IPS-NIHi11 (cell line): Measurements from ENCODE around the gene TPO.
"Not testable (repeated sequence)": the region's sequence is repeated elsewhere in the genome, so short reads cannot be mapped to it uniquely, and the experiment has no call there.

Experiments
- DNase-seq: peaks from one replicate; pipeline ENCODE4 v3.0.0; 2012; ENCODE audit warnings: mixed read lengths, low spot score

TPO gene

DNA sequence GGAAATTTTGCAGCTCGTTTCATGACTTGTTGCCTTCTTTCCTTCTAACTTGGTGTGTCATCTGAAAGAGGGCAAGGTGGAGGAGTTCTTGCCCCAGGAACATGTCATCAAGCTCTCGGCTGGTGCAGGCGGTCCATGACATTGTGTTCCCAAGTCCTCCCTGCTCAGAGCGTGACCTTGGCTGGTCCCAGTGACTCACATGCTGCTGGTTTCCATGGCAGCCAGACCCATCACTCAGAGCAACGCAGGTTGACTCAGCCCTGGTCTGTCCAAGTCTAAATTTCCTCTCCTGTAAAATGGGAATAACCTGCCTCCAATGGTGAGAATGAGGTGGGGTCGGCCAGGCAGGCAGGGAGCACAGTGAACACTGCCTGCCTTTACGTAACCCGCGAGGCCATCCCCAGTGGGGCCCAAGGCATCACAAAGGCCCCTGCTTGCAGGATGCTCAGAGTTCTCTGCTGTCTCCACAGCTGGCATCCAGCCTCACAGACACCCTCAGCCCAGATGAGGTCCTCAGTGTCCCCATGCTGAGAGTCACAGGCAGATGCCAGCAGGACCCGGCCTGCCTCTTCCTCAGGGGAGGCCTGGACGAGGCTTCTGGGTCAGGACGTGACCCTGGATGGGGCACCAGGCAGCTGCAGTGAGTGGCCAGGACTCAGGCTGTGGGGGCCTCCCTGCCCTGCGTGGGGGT lies 143.7 kb downstream of the TPO start:
- no peak for DNase-seq

DNA sequence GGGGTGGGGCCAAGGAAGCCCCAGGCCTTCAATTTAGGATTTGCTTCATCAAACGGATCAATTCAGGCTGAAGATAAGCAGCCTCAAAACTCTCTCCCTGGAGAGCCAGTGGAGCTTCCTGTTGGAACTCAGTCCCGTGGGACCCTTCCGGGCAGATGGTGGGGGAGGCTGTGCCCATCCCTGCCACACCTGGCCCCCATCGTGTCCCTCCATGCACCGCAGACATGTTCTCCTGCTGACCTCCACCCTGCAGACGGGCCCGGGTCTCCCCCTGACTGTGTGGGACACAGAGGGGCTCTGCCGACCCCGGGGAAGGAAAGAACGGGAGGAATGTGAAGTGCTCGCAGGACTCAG lies 144.2 kb downstream of the TPO start:
- no peak for DNase-seq

DNA sequence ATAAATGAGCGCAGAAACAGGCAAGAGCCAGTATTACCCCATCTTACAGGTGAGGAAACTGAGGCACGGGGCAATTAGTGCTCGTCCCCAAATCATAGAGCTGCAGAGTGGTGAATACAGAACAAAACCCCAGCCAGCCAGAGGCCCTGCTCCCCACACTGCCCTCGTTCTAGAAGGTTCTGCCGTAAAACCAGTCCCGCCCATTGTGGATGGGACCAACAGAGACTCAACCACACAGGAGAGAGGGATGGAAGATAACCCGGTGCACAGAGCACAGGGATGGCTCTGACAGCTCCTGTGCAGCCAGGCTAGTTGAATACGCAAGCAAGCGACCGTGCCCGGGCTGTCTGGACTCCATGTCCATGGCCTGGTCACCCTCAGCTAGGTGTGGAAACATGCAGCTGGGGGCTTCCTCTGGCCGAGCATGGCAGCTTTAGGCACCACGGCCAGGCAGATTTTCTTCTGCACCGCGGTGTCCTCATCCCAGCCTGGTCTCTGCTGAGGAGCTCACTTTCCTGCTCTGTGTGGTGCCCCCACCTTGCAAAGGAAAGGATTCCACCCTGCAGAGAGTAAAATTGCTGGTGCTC lies 146.4 kb downstream of the TPO start:
- DNase-seq: no peak

DNA sequence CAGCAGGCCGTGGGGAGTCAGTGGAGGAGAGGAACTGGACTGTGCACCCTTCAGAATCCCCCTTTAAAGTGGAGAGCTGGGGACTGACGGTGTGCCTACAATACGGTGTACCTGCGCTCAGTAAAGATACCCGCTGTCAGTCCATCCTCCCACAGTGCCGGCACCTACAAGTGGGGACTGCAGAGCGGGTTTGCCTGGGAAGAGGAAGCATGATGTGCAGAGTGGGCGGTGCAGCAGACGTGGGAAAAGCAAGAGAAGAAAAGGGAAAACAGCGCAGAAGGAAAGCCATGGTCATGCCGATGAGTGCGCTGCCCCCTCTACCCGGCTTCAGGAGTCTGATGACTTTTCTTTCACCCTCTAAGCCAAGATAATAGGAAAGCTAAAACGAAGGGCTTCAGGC lies 148.0 kb downstream of the TPO start:
- no peak for DNase-seq

DNA sequence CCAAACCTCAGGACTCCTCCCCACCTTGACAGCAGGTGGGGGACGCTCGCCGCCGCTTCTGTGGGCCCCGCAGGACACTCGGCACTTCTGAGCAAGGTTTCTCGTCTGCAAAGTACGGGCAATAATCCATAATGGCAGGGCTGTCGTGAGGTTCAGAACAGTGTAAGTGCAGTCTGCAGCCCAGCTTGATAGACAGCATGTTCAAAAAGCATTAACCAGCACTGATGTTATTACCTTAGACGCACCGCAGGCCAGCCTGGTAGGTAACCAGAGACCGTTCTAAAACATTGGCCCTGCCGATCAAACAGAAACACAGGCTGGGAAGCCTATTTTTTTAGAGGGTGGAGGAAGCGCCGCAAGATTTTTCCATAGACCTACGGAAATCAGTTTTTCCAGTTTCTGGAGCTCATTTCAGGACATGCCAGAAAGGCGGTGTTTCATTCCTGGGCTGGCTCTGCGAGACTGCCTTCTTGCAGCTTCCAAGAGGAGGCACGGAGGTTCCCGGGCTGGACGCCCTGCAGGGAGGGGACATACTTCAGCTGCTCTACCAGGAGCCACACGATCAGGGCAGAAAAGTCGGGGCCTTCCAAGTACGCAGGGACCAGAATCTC lies 148.7 kb downstream of the TPO start:
- DNase-seq: no peak

DNA sequence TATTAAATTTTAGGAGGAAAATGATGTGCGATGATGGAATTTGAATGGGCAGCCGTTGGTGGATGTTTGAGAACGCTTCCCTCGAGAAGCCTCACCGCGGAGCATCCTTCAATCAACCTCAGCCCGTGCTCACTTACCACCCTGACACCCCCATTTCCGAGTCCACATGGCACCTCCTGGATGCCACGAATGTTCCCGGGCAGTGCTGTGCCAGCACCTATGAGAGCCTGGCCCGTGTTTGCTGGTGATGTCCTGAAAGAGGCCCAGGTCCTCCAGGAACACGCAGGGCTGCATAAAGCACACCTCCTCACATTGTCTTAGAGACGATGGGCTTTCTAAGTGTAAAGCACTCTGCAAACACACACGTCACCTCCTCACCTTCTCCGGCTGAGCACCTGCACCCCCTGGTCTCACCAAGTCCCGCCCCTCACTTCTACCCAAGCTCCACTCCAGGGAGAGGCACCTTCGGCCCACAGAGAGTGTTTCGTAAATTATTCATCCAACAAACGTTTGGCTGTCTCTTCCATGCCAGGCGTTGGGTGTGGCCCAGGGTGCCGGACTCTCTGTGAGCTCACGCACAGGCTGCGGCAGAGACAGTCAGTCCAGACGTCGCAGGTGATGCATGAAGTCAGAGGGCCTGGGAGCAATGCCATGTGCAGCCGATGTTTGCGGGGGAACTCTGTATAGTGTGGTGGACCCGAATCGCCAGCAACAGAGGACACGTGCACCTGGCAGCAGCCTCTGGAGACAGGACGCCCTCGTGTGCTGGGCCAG lies 150.0 kb downstream of the TPO start:
- no peak for DNase-seq

DNA sequence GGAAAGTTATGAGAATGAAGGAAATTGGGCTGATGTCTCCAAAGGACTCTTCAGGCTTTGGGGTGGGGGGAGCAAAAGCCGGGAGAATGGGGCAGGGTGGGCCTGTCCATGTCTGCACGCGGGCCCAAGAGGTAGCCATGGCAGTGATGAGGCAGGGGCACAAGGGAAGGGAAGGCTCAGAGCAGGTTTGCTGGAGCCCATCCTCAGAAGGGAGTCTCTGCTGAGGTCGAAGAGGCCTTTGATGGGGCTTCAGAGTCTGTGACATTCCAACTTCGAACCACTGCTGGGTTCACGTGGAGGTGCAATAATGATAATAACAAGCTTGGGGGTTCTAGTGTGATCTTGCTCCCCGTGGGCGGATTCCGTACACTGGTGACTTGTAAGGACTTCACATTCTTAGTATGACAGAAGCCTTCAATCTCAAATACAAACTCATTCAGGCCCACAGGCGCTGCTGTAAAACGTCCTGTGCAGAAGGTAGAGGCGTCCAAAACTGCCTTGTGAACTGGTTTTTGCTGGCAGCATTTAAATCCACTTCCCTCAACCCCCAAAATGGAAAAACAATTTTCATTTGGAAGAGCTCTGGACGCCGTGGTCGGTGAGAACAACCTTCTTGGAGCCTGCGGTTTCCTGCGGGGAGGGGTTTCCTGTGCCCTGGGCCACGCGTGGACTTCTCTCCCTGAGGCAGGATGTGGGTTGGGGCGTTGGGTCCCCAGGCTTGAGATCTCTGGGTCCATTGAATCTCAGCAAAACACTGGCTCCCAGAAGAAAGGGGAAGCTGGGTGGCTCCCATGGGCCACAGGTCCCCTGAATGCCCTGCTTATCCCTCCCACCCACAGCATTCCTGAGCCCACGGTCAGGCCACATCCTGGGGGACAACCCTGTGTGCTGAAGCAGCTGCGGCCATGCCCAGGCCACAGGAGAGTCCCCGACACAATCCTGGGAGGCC lies 151.0 kb downstream of the TPO start:
- DNase-seq: no peak

DNA sequence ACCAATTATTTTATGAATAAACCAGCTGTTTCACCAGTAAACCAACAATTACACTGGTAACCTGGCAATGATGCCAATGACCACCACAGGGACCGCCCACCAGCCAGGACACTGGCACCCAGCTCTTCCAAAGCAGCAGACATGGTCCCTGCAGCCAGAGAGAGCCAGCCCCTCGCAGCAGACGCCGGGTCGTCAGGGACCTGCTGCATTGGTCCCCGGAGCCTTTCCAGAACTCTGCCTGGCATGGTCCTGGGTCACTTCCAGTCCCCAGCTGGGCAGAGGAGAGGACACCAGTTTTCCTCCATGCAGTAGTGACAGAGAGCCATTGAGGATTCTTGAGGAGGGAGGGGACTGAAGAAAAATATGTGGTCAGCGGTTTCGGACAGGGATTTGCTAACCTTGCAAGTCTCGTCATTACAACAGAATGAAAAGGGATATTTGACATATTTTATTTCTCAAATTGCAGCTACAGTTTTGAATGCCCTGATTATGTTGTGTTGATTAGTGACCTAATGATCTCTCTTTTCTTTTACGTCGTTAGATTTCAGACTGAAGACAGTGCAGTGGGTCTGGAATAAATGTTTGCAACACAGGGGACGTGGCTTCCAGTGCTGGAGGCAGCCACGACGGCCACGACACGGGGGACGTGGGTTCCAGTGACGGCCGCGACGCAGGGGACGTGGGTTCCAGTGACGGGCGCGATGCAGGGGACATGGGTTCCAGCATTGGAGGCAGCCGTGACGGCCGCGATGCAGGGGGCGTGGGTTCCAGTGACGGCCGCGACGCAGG lies 154.5 kb downstream of the TPO start:
- no peak for DNase-seq

DNA sequence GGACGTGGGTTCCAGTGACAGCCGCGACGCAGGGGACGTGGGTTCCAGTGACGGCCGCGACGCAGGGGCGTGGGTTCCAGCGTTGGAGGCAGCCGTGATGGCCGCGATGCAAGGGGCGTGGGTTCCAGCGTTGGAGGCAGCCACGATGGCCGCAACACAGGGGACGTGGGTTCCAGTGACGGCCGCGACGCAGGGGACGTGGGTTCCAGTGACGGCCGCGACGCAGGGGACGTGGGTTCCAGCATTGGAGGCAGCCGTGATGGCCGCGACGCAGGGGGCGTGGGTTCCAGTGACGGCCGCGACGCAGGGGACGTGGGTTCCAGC lies 155.0 kb downstream of the TPO start:
- DNase-seq: not testable (repeated sequence)

DNA sequence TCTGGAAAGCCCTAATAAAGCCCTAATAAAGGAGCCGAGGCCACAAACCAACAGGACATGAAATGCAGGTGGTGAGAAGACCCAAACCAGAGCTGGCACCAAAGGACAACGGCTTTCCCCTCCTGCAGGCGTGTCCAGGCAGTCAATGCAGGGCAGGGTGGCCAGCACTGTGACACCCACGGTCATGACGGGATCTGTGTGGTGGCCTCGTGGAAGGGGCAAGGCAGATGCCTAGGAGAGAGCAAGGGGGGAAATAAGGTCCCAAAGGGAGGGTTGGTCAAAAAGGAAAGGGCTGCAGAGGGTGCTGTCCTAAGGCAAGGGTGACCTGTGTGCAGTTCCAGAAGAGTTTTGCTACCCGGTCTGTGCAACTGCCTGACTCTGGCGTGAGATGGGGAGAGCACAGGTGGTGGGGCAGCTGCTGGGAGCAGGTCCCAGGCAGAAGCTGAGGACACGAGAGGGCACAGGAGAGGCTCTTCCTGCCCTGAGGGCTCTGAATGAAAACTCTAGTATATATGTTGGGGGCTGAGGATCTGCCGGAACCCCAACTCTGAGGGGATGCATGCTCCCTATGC lies 156.7 kb downstream of the TPO start:
- DNase-seq: no peak

DNA sequence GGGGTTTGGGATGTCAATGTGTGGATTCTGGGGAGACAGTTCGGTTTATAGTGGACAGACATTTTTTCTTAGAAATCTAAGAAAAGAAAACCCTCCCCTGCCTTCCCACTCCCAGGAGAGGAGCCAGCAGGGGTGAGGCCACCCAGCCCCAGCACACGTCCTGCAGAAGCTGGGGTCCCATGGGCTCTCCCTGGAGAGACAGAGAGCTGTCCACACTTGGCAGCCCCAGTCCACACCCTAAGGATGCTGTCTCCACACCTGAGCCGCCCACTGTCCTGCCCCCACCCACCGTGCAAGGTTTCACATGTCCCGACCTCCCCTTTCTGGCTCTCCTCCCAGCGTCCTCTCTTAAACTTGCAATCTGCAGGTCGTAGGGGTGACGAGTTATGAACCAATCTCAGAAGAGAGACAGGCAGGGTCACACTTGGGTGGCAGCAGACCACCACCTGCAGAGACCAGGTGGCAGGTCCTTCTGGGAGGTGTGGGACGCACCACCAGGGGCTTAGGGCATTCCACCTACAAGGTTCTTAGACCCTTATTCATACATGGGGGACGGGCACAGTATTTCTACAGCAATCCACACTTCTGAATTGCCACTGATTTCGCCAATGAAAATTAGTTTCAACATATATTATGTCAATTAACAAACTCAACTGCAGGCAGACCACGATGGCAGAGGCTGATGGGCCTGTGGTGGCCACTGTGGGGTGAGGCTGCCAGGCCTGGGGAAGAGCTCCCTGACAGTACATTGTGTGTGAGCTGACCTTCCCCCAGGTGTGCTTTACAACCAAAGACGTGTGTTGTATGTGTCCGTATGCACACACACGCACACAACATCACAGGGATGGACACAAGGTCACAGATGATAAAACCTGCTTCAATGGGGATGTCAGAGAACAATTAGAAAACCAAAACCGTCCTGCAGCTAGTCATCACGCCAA lies 158.5 kb downstream of the TPO start:
- DNase-seq: no peak

DNA sequence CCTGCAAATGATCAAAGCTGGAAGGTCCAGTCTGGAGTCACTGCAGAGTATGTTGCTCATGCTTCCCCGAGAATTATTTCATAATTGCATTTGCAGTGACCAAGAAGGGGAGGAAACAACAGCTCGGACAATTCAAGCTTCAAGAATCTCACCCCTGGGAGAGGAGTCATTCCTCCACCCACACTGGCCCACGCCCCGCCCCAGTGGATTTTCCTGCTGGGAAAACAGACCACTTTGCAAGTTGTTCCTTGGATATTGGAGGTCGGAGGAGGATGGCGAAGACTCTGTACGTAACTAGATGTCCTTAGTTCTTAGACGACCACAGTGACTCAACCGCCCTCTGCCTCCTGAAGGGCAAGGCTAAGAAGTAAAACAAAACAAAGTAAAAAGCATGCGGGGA lies 159.4 kb downstream of the TPO start:
- DNase-seq: no peak

DNA sequence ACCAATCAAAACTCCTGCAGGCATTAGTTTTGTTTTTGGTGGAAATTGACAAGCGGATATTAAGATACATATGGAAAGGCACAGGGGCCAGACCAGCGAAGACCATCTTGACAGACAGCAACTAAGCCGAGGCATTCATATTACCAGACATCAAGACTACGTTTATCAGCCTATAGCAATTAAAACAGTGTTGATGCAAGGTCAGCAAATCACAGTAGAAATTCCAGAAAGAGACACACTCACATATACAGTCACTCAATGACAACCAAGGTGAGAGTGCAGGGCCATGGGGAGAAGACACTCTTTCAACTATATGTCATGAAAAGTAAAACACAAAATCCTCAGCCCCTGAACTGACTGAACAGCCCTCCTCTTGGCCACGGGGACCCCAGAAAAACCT lies 164.6 kb downstream of the TPO start:
- no peak for DNase-seq

DNA sequence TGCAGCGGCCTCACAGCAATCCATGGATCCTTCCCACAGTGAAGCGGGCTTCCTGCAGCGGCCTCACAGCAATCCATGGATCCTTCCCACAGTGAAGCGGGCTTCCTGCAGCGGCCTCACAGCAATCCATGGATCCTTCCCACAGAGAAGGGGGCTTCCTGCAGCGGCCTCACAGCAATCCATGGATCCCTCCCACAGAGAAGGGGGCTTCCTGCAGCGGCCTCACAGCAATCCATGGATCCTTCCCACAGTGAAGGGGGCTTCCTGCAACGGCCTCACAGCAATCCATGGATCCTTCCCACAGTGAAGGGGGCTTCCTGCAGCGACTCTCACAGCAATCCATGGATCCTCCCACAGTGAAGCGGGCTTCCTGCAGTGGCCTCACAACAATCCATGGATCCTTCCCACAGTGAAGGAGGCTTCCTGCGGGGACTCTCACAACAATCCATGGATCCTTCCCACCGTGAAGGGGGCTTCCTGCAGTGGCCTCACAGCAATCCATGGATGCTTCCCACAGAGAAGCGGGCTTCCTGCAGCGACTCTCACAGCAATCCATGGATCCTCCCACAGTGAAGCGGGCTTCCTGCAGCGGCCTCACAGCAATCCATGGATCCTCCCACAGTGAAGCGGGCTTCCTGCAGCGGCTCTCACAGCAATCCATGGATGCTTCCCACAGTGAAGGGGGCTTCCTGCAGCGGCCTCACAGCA lies 168.1 kb downstream of the TPO start:
- not testable (repeated sequence) for DNase-seq

DNA sequence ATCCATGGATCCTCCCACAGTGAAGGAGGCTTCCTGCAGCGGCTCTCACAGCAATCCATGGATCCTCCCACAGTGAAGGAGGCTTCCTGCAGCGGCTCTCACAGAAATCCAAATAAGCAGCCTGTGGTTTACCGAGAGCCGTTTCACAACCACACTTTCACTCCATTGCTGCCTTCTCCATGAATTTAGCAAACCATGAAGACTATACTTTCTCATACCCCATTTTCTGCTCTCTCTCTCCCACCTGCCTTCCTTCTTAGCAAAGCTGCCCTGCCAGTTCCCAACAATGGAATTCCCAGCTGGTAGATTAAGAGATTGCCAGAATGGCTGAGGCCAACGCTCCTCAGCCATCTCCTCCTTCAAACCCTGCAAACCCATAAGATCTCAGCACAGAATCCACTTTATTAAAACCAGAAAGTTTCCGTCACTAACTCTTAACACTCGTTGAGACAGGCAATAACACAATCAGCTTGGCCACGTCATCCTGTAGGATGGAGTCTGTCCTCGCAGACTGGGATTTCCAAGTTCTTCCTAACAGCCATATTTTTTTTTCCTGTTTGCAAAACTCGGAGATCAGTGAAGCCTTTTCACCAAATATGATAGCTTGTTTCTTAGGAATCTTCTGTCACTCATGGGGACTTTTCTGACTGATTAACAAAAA lies 168.8 kb downstream of the TPO start:
- DNase-seq: no peak

DNA sequence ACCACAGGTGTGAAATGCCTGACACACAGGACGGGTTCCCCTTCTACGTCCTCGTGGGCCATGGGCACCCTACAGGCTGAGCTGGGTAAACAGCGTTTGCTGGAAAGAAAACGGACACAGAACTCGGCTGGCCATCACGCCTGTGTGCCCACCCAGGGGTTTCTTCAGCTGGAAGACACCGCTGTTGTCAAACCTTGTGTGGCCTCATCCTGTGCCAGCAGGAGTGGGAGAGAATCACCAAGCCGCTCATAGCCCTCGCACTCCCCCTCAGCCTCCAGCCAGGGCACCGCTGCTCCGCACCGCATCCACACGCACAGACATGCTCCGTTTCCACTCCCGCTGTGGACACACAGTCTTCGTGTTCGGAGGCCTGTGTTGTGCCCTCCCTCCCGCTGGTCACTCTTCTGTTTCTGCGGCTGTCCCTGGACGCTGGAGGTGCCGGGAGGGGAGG lies 169.7 kb downstream of the TPO start:
- no peak for DNase-seq

DNA sequence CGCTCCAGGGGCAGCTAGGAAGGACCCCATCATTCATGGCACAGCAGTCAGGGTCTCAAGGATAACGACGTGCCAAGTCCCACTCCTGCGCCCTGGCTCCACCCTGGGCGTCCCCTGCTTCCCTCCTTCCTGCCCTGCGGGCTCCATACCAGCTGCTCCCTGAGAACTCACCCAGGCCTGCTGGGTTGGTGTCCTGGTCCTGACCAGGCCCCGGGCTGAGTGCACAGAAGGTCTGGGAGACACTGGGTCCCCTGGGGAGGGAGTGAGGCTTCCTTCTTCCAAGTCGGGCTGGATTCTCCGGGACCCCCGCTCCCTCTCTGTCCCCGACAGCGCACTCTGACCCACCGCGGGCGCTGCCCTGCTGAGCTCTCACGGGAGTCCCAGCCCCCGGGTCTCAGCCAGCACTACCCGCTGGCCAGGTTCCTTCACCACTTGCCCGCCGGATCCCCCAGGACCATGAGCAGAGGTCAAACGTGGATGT lies 170.8 kb downstream of the TPO start:
- no peak for DNase-seq
